Liver (tissue), 3 donors: ENCODE results near the gene TAS2R41.

Experiments used
- ATF3 ChIP-seq: IDR thresholded peaks from 2 replicates; pipeline ENCODE4 v1.6.1; 2016; ENCODE audit warnings: antibody characterized with exemption
- CTCF ChIP-seq: fragments of 150-350 bp; IDR thresholded peaks from 2 replicates; pipeline ENCODE4 v1.5.1; 2017; ENCODE audit warnings: improper control_type of control experiment, low read depth, low read length; ENCODE audit not compliant: missing input control
- EGR1 ChIP-seq, 2 donors: IDR thresholded peaks; 2 replicates each; pipeline ENCODE4 v1.6.1; 2016 to 2018; ENCODE audit warnings: antibody characterized with exemption in 2 of 2, low read depth in 2 of 2
- FOXA1 ChIP-seq: IDR thresholded peaks from 2 replicates; pipeline ENCODE4 v1.6.1; 2016; ENCODE audit warnings: antibody characterized with exemption
- GABPA ChIP-seq, 2 donors: IDR thresholded peaks in 1 of 2; conservative IDR thresholded peaks in 1 of 2; 2 replicates each; pipeline ENCODE4 v1.6.1; 2016; ENCODE audit warnings: antibody characterized with exemption in 2 of 2, mild to moderate bottlenecking in 1 of 2, moderate library complexity in 1 of 2
- JUND ChIP-seq, 2 donors: IDR thresholded peaks; 2 replicates each; pipeline ENCODE4 v1.6.1; 2016; ENCODE audit warnings: antibody characterized with exemption in 2 of 2
- MAX ChIP-seq: IDR thresholded peaks from 2 replicates; pipeline ENCODE4 v1.6.1; 2016; ENCODE audit warnings: antibody characterized with exemption
- RAD21 ChIP-seq, 2 donors: IDR thresholded peaks; 2 replicates each; pipeline ENCODE4 v1.6.1; 2016; ENCODE audit warnings: antibody characterized with exemption in 2 of 2, mild to moderate bottlenecking in 2 of 2
- REST ChIP-seq: IDR thresholded peaks from 2 replicates; pipeline ENCODE4 v1.6.1; 2016; ENCODE audit warnings: antibody characterized with exemption, mild to moderate bottlenecking
- SP1 ChIP-seq: IDR thresholded peaks from 2 replicates; pipeline ENCODE4 v1.6.1; 2018; ENCODE audit warnings: antibody characterized with exemption, mild to moderate bottlenecking
- TAF1 ChIP-seq: conservative IDR thresholded peaks from 2 replicates; pipeline ENCODE4 v1.6.1; 2016; ENCODE audit warnings: antibody characterized with exemption, mild to moderate bottlenecking
- YY1 ChIP-seq: IDR thresholded peaks from 2 replicates; pipeline ENCODE4 v1.6.1; 2016; ENCODE audit warnings: antibody characterized with exemption, mild to moderate bottlenecking
- ZBTB33 ChIP-seq: IDR thresholded peaks from 2 replicates; pipeline ENCODE4 v1.6.1; 2016; ENCODE audit warnings: antibody characterized with exemption
- donor health status: healthy.
- donor health status: healthy.

- TF ChIP-seq REST (no peak), CTCF (no peak), RAD21 (IDR thresholded peaks at IDR 0.05) (no peak), JUND (IDR thresholded peaks at IDR 0.05) (no peak), FOXA1 (no peak), MAX (no peak), SP1 (no peak), ATF3 (no peak), YY1 (no peak), GABPA (IDR thresholded peaks at IDR 0.05 in 1 of 2, conservative IDR thresholded peaks at IDR 0.05 in 1 of 2) (no peak), EGR1 (IDR thresholded peaks at IDR 0.05; ENCODE audit: low read depth in 2 of 2) (no peak), ZBTB33 (no peak), TAF1 (no peak)
Observed at GRCh38 chr7:143497008-143497795, 19.5 kb downstream of the TAS2R41 start.
